Muscle layer of duodenum (tissue), 2 donors: Measurements from ENCODE around the gene PAH.
"Not testable (repeated sequence)": the region's sequence is repeated elsewhere in the genome, so short reads cannot be mapped to it uniquely, and the experiment has no call there.

Experiments
- H3K27ac ChIP-seq: one replicate; pipeline ENCODE4 v1.7.0; 2013; ENCODE audit warnings: mild to moderate bottlenecking, low read length
- H3K27me3 ChIP-seq: one replicate; pipeline ENCODE4 v1.7.0; 2013; ENCODE audit warnings: low read depth, mild to moderate bottlenecking, control low read depth, low read length
- H3K36me3 ChIP-seq, 2 donors: one replicate each; pipeline ENCODE4 v1.7.0; 2013; ENCODE audit warnings: low read length in 2 of 2, control low read depth in 1 of 2, mild to moderate bottlenecking in 1 of 2; ENCODE audit not compliant: insufficient read depth in 2 of 2, control insufficient read depth in 1 of 2
- H3K4me1 ChIP-seq, 2 donors: one replicate each; pipeline ENCODE4 v1.7.0; 2013; ENCODE audit warnings: low read length in 2 of 2, mild to moderate bottlenecking in 2 of 2, control low read depth in 1 of 2, moderate library complexity in 1 of 2; ENCODE audit not compliant: insufficient read depth in 2 of 2, control insufficient read depth in 1 of 2
- H3K4me3 ChIP-seq, 2 donors: one replicate each; pipeline ENCODE4 v1.7.0; 2013; ENCODE audit warnings: low read length in 2 of 2, low read depth in 1 of 2, mild to moderate bottlenecking in 1 of 2
- H3K9me3 ChIP-seq, 2 donors: one replicate each; pipeline ENCODE4 v1.7.0; 2013; ENCODE audit warnings: low read length in 2 of 2, control low read depth in 1 of 2, mild to moderate bottlenecking in 1 of 2; ENCODE audit not compliant: control insufficient read depth in 1 of 2
- donor health status: healthy.

The PAH gene

DNA sequence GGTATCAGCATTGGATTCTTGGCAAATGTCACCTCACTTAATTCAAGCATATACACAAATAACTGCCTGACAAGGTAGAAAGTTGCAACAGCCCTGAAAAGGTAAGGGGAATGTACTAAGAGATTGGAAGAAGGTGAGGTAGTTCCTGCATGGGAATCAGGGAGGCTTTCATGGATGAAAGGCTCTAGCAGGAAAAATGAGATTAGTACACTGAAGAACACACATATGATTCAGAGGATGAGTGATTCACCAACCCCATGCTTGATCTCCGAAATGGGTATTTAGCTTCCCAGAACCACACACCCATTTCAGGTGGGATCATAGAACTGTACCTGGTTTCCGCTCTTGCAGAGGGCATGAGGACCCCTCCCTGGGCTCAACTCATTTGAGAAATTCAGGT lies 65.8 kb downstream of the PAH start:
- Histone ChIP-seq H3K36me3 (no peaks in the 10 kb centered on the region), H3K9me3 (no peaks in the 10 kb centered on the region), H3K4me1 (no peaks in the 10 kb centered on the region), H3K27ac (no peak overlapping the region), H3K4me3 (no peak overlapping the region), H3K27me3 (no peaks in the 10 kb centered on the region)

DNA sequence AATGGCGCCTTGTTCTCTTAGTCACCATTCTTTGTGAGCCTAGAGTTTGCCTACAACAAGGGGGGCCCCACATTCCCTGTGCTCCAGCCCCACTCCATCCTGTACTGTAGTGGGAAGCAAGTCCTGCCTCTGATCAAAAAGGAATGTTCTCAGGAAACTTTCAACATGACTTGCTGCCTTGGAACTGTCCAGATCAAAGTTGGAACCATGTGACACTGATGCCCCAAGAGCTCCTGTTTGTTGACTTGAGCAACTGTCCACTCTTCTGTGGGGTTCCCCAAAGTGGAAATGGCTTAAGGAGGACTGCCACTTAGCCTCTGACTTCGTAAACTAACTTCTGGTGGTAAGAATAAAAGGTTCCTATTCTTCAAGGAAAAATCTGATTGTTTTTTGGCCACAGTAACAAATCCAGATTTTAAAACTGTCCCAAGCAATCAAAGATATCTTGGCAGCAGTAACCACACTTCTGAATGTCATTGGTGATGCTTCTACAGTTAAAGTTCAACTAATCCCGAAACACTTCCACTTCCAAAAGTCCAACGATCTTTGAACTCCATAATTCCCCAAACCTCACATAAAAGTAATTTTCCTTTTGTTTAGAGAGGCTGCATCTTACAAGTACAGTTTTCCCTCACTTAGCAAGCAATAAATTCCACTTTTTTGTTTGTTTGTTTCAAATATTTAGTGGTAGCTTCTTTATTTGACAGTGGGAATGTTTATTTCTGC lies 67.2 kb downstream of the PAH start:
- no peaks in the 10 kb centered on the region for H3K4me1 ChIP-seq
- H3K27me3 ChIP-seq = no peaks in the 10 kb centered on the region
- H3K36me3 ChIP-seq = no peaks in the 10 kb centered on the region
- no peak overlapping the region for H3K4me3 ChIP-seq
- H3K27ac ChIP-seq = no peak overlapping the region
- no peaks in the 10 kb centered on the region for H3K9me3 ChIP-seq

DNA sequence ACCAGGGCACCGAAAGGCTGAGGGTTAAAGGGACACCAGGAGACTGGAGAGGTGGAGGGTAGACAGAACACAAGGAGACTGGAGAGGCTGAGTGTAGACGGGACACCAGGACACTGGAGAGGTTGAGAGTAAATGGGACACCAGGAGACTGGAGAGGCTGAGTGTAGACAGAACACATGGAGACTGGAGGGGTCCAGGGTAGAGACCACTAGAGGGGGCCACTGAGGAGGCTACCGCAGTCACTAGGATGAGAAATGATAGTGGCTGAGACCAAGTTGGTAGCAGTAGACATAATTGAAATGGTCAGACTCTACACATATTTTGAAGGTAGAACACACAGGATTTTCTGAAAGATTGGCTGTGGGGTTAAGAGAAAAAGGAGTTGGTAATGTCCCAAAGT lies 68.2 kb downstream of the PAH start:
- H3K9me3 ChIP-seq = no peaks in the 10 kb centered on the region
- no peaks in the 10 kb centered on the region for H3K4me1 ChIP-seq
- H3K27me3 ChIP-seq = no peaks in the 10 kb centered on the region
- H3K27ac ChIP-seq = no peak overlapping the region
- H3K4me3 ChIP-seq = no peak overlapping the region
- H3K36me3 ChIP-seq = no peaks in the 10 kb centered on the region

- Histone ChIP-seq H3K4me3 (no peak overlapping the region), H3K27me3 (no peaks in the 10 kb centered on the region), H3K36me3 (no peaks in the 10 kb centered on the region), H3K4me1 (no peaks in the 10 kb centered on the region), H3K27ac (no peak overlapping the region), H3K9me3 (no peaks in the 10 kb centered on the region)
Observed at GRCh38 chr12:102847131-102847530, 69.9 kb downstream of the PAH start.

DNA sequence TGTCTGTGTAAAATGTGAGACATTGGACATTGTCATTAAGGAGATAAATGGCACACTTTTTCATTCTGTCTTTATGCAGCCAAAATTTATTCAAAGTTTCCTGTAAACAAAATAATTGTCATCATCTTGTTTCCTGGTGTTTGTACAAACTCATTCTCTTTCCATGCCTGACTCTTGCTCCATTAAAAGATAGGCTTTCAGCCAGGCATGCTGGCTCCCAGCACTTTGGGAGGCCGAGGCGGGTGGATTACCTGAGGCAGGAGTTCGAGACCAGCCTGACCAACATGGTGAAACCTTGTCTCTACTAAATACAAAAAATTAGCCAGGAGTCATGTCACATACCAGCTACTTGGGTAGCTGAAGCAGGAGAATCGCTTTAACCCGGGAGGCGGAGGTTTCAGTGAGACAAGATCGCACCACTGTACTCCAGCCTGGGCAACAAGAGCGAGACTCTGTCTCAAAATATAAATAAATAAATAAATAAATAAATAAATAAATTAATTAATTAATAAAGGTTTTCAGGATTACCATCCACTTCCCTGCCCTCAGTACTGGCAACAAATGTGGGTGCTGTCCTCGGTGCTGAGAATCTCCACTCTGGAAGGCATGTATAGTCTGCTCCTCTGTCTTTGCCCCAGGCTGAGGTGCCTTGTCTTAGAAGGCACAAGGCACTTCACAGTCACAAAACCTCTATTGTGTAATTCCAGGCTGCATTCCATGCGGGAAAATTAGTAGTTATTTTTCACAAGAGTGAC lies 83.2 kb downstream of the PAH start:
- no peaks in the 10 kb centered on the region for H3K4me1 ChIP-seq
- H3K36me3 ChIP-seq = no peaks in the 10 kb centered on the region
- H3K4me3 ChIP-seq = no peak overlapping the region
- H3K9me3 ChIP-seq = no peaks in the 10 kb centered on the region
- H3K27ac ChIP-seq = no peak overlapping the region
- H3K27me3 ChIP-seq = no peaks in the 10 kb centered on the region

DNA sequence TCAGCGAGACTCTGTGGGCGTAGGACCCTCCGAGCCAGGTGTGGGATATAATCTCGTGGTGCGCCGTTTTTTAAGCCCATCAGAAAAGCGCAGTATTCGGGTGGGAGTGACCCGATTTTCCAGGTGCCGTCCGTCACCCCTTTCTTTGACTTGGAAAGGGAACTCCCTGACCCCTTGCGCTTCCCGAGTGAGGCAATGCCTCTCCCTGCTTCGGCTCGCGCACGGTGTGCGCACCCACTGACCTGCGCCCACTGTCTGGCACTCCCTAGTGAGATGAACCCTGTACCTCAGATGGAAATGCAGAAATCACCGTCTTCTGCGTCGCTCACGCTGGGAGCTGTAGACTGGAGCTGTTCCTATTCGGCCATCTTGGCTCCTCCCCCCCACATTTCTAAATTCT lies 84.2 kb downstream of the PAH start:
- not testable (repeated sequence) for H3K36me3 ChIP-seq, H3K4me1 ChIP-seq, H3K9me3 ChIP-seq, H3K27me3 ChIP-seq, H3K4me3 ChIP-seq, H3K27ac ChIP-seq

GRCh38 chr12:102824218-102824835 lies 92.7 kb downstream of the PAH start:
- Histone ChIP-seq H3K27ac (no peak overlapping the region), H3K9me3 (no peaks in the 10 kb centered on the region), H3K4me3 (no peak overlapping the region), H3K36me3 (no peaks in the 10 kb centered on the region), H3K4me1 (no peaks in the 10 kb centered on the region), H3K27me3 (no peaks in the 10 kb centered on the region)

GRCh38 chr12:102821149-102821548 lies 95.9 kb downstream of the PAH start:
- H3K9me3 ChIP-seq = no peaks in the 10 kb centered on the region
- H3K4me1 ChIP-seq = no peaks in the 10 kb centered on the region
- H3K27ac ChIP-seq = no peak overlapping the region
- no peaks in the 10 kb centered on the region for H3K27me3 ChIP-seq
- no peaks in the 10 kb centered on the region for H3K36me3 ChIP-seq
- no peak overlapping the region for H3K4me3 ChIP-seq

DNA sequence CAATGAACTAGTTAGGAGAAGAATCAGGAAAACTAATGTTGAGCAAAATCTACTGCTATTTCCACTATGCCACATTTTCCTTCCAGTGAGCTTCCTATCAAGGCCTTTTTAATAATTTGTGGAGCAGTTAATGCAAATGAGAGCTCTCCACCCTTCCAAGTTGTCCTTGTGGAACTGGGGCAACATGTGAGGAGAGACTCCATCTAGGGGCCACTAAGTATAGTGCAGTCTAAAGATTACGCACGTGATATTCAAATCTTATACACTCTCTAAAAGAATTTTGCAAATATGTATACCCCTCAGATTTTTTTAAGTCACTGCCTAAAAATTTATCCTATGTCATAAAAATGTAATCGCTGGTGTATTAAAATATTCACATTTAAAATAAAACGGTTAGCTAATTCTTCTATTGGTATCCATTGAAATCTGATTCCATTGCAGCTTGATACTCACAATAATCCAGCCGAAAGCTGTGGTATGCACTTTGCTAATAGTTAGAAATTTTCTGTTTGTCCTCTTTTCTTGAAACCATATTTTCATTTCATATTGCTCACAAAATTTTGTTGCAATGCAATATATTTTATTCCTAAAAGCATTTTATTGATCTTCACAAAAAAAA lies 100.1 kb downstream of the PAH start:
- H3K27me3 ChIP-seq = no peaks in the 10 kb centered on the region
- H3K4me1 ChIP-seq = no peaks in the 10 kb centered on the region
- H3K4me3 ChIP-seq = no peak overlapping the region
- H3K36me3 ChIP-seq = no peaks in the 10 kb centered on the region
- H3K27ac ChIP-seq = no peak overlapping the region
- no peaks in the 10 kb centered on the region for H3K9me3 ChIP-seq

DNA sequence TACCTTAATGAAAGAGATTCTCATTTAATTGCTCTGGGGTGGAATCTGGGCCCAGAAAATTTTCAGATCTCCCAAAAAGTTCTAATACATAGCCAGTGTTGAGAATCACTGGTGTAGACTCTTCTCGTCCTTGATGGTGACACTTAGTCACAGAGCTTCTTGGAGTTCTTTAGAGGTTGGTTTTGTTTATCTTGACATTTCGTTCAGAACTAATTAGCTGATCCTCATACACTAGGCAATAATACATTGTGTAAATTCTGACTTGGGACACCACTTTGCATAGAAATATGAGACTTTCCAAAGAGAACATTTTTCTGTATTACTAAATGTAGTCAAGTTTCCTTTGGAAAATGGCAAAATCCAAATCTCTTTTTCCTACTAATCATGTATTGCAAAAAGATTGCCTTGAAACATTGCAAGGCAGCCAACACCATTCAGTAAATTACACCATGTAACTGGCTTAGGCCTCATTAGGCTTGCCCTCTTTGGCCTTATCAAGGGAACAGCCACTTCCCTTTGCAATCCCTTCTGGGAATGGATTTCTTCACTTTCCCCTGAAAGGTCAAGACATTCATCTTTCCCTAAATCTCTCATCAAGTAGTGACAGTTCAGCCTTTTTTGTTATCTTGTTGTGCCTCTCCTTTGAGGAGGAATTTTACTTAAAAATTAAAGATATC lies 102.2 kb downstream of the PAH start:
- Histone ChIP-seq H3K4me3 (no peak overlapping the region), H3K27ac (no peak overlapping the region), H3K27me3 (no peaks in the 10 kb centered on the region), H3K4me1 (no peaks in the 10 kb centered on the region), H3K36me3 (no peaks in the 10 kb centered on the region), H3K9me3 (no peaks in the 10 kb centered on the region)

DNA sequence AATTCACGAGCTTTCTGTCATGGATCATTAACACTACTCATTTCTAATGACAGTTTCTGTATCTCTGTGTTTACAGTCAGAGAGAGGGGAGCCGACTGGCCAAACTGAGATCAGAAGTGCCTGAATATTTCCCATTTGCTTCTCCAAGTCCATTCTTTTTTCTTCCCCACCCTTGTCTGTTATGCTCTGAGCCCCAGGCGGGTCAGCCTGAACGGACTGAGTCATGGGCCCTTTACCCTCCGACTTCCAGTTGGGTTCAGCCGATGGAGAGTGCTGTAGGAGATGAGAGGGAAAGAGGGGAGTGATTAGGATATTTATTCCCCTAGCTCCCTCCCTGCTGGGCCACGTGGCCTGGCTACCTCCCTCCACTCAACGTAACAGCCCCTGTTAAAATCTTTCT lies 104.7 kb downstream of the PAH start:
- H3K27ac ChIP-seq = no peak overlapping the region
- no peaks in the 10 kb centered on the region for H3K4me1 ChIP-seq
- H3K9me3 ChIP-seq = no peaks in the 10 kb centered on the region
- H3K4me3 ChIP-seq = no peak overlapping the region
- H3K36me3 ChIP-seq = no peaks in the 10 kb centered on the region
- no peaks in the 10 kb centered on the region for H3K27me3 ChIP-seq
